K562 (cell line): Measurements from ENCODE around the gene FTH1. TPM values are rescaled to one million over a fixed set of nuclear protein-coding genes. Genes with fewer than 3 reads are reported as not detected.

Source experiments
- ARID2 ChIP-seq: fragments of 450-650 bp; IDR thresholded peaks from 2 replicates; pipeline ENCODE4 v1.6.1; 2017; ENCODE audit warnings: antibody characterized with exemption, mild to moderate bottlenecking
- BACH1 ChIP-seq: fragments of 200-800 bp; sonication (Bioruptor generic); IDR thresholded peaks from 2 replicates; pipeline ENCODE4 v1.6.1; 2016; ENCODE audit warnings: missing genetic modification characterization, missing compliant biosample characterization
- CHD7 ChIP-seq: fragments of 200-600 bp; sonication (generic); IDR thresholded peaks from one replicate; pipeline ENCODE4 v1.6.1; 2012; ENCODE audit warnings: mild to moderate bottlenecking, low read depth, low read length, inconsistent platforms
- FOXA3 ChIP-seq, 2 experiments: fragments of 450-650 bp in 1 of 2; sonication (generic) in 1 of 2; formaldehyde crosslinking; IDR thresholded peaks in 1 of 2; conservative IDR thresholded peaks in 1 of 2; 2 replicates each; pipeline versions ENCODE4 v1.4.0 to v1.8.0; 2020 to 2022; ENCODE audit warnings: mild to moderate bottlenecking in 2 of 2, missing genetic modification reagents in 1 of 2
- FUS ChIP-seq: fragments of 200-400 bp; formaldehyde crosslinking; optimal IDR thresholded peaks from 2 replicates; pipeline ENCODE3; 2017; ENCODE audit warnings: low read depth, low read length
- HSF4 ChIP-seq: fragments of 250-450 bp; sonication (Bioruptor Pico); IDR thresholded peaks from 2 replicates; pipeline ENCODE4 v2.1.2; 2022; ENCODE audit warnings: mild to moderate bottlenecking, moderate library complexity, borderline replicate concordance
- KHSRP ChIP-seq: fragments of 450-650 bp; IDR thresholded peaks from 2 replicates; pipeline ENCODE4 v1.6.1; 2017
- MCM7 ChIP-seq, 2 experiments: fragments of 450-650 bp; IDR thresholded peaks; 2 replicates each; pipeline ENCODE4 v1.6.1; 2016 to 2018
- NFRKB ChIP-seq: fragments of 450-650 bp; IDR thresholded peaks from 2 replicates; pipeline ENCODE4 v1.6.1; 2016; ENCODE audit warnings: low read depth
- POLR2H ChIP-seq: IDR thresholded peaks from 2 replicates; pipeline ENCODE4 v1.6.1; 2016; ENCODE audit warnings: missing genetic modification characterization, low read depth, mild to moderate bottlenecking, control low read depth, missing compliant biosample characterization, moderate library complexity
- SIN3B ChIP-seq: fragments of 450-650 bp; IDR thresholded peaks from 2 replicates; pipeline ENCODE4 v1.6.1; 2017; ENCODE audit warnings: low read depth, mild to moderate bottlenecking, moderate library complexity
- SMARCE1 ChIP-seq: fragments of 450-650 bp; IDR thresholded peaks from 2 replicates; pipeline ENCODE4 v1.7.1; 2016; ENCODE audit warnings: mild to moderate bottlenecking
- TAL1 ChIP-seq: fragments of 450-650 bp; IDR thresholded peaks from 2 replicates; pipeline ENCODE4 v1.6.1; 2016; ENCODE audit warnings: mild to moderate bottlenecking
- TSHZ1 ChIP-seq: fragments of 250-450 bp; sonication (Bioruptor Pico); IDR thresholded peaks from 2 replicates; pipeline ENCODE4 v1.4.0; 2020; ENCODE audit warnings: mild to moderate bottlenecking, moderate library complexity
- ZKSCAN3 ChIP-seq: fragments of 250-450 bp; sonication (Bioruptor Pico); IDR thresholded peaks from 2 replicates; pipeline ENCODE4 v1.4.0; 2020
- polyA plus RNA-seq, 8 experiments: library from polyadenylated mRNA; depleted of rRNA in 4 of 8; stranded (reverse) in 5 of 8; unstranded in 3 of 8; fragments of >200 nt; fragmentation: Nextera tagmentation in 2 of 8; fragmentation: Illumina TruSeq in 1 of 8; extraction: Ambion mirVana in 2 of 8; extraction: Trizol in 1 of 8; gene quantifications; 2 replicates each; pipeline versions ENCODE4 v1.2.1 to v1.2.3, GENCODE V29; 2011 to 2014; ENCODE audit warnings: inconsistent platforms in 1 of 8, missing spikeins in 1 of 8
- total RNA-seq, 7 experiments: library from RNA; depleted of rRNA in 6 of 7; stranded (reverse); fragments of >200 nt in 6 of 7; fragmentation: Illumina TruSeq in 2 of 7; extraction: Trizol in 2 of 7; gene quantifications; 2 replicates each; pipeline versions ENCODE4 v1.2.1 to v1.2.3, GENCODE V29; 2011 to 2021; ENCODE audit warnings: low replicate concordance in 1 of 7

Gene FTH1
- total and polyA plus RNA-seq, 9 of the 15 experiments (the other 6 are each of a cell fraction or from before 2014, with no cell fraction given) = 370 to 3,146 (median 802) TPM

GRCh38 chr11:61963282-61964057 lies 4.0 kb downstream of the FTH1 start (continued):
- TF ChIP-seq BACH1 (tag) = no peak
- no peak for TF ChIP-seq CHD7
- TF ChIP-seq HSF4 (CRISPR knock-in tag) = no peak
- no peak for TF ChIP-seq TAL1
- no peak for TF ChIP-seq SIN3B
- no peak for TF ChIP-seq KHSRP
- no peak for TF ChIP-seq TSHZ1 (CRISPR knock-in tag)
- peak; percentile 88 for TF ChIP-seq POLR2H (tag)
- no peak for TF ChIP-seq ZKSCAN3 (CRISPR knock-in tag)
- TF ChIP-seq FOXA3 (CRISPR knock-in tag; conservative IDR thresholded peaks at IDR 0.05 in 1 of 2, IDR thresholded peaks at IDR 0.05 in 1 of 2) = no peak
- no peak for TF ChIP-seq NFRKB
- TF ChIP-seq MCM7 (IDR thresholded peaks at IDR 0.05) = no peak
- no peak for TF ChIP-seq SMARCE1
- 0 out of 2 replicates have a peak, but pooled peaks have one; percentile 17 for TF ChIP-seq ARID2
- TF ChIP-seq FUS = no peak
